Testis (tissue), 3 donors: ENCODE data around the gene UBE2QL1. TPM values are rescaled to one million over a fixed set of nuclear protein-coding genes. Genes with fewer than 3 reads are reported as not detected.
A peak's percentile ranks its signal among the peaks of the same experiment; 100 is the strongest.

Experiments
- DNase-seq: peaks from one replicate; pipeline ENCODE4 v3.0.0-alpha.2; 2019
- H3K27ac ChIP-seq, 2 donors: fragments of 200-600 bp; sonication (generic); one replicate each; pipeline ENCODE4 v1.5.1; 2019
- H3K27me3 ChIP-seq: fragments of 200-600 bp; sonication (generic); one replicate; pipeline ENCODE4 v1.5.1; 2019
- H3K36me3 ChIP-seq: fragments of 200-600 bp; sonication (generic); one replicate; pipeline ENCODE4 v1.5.1; 2017; ENCODE audit warnings: low read depth; ENCODE audit errors: missing control alignments
- H3K4me1 ChIP-seq: fragments of 200-600 bp; sonication (generic); one replicate; pipeline ENCODE4 v1.5.1; 2019
- H3K4me3 ChIP-seq, 2 donors: fragments of 200-600 bp; sonication (generic); one replicate each; pipeline ENCODE4 v1.5.1; 2017 to 2019
- H3K9me3 ChIP-seq: fragments of 200-600 bp; sonication (generic); one replicate; pipeline ENCODE4 v1.5.1; 2017
- CTCF ChIP-seq, 3 experiments: fragments of 450-650 bp in 2 of 3; fragments of 200-600 bp in 1 of 3; sonication (generic) in 1 of 3; IDR thresholded peaks; one replicate each; pipeline ENCODE4 v1.5.1; 2016 to 2019; ENCODE audit warnings: antibody characterized with exemption in 3 of 3, mild to moderate bottlenecking in 2 of 3, moderate library complexity in 1 of 3
- POLR2A ChIP-seq: fragments of 450-650 bp; IDR thresholded peaks from one replicate; pipeline ENCODE4 v1.6.1; 2017; ENCODE audit warnings: antibody characterized with exemption, mild to moderate bottlenecking, moderate library complexity
- WGBS, 2 donors: methylation state at CpG; one replicate each; pipeline ENCODE4 v1.1.5; 2018; 5-methylcytosine and 5-hydroxymethylcytosine counted together
- intact Hi-C: fragments of 100-400 bp; cut with DNase I; formaldehyde crosslinking; loops from one replicate; pipeline ENCODE4 v1.15.1; 2023; ENCODE audit warnings: low total_unique reads
- polyA plus RNA-seq: library from polyadenylated mRNA; stranded (reverse); fragments of 350-450 nt; fragmentation: Illumina TruSeq; extraction: RNeasy Lipid Tissue Mini Kit (QIAGEN cat#74804); gene quantifications from one replicate; pipeline ENCODE4 v1.2.3, GENCODE V29; 2014; ENCODE audit warnings: low read depth, low replicate concordance; ENCODE audit not compliant: insufficient read depth
- total RNA-seq, 2 donors: library from RNA; depleted of rRNA; stranded (reverse); fragments of >200 nt; gene quantifications; one replicate each; pipeline ENCODE4 v1.2.3, GENCODE V29; 2016

UBE2QL1 gene
- total and polyA plus RNA-seq, 3 donors from 2014 or later: 1.9 to 3.2 (median 2.0) TPM

DNA sequence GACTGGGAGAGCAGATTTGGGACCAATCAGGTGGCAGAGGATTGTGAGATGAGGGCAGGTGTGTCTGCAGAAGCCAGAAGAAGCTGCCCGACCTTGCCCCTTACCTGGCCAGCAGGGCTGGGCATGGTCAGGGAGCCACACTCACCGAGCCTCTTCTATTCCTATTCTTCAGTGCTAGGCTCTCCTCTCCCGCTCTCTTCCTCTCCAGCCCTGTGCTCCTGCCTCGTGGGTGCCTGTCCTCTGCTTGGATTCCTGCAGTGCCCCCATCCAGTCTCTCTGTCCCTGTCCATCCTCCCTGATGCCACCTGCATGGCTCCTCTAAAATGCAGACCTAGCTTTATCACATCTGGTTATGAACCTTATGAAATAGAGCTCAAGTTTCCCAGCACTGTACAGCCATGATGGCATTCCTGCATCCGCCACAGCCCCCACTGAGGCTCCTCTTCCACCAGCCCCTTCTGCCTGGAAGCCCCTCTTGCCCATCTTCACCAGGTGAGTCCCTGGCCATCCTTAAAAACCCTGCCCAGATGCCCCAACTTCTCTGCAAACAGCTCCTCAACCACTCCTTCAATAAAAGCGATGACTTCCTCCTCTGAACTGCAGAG is 8.2 kb downstream of the UBE2QL1 start:
- no peaks in the 10 kb centered on the region for H3K9me3 ChIP-seq
- no peak overlapping the region for H3K4me3 ChIP-seq
- H3K36me3 ChIP-seq: no peaks in the 10 kb centered on the region
- TF ChIP-seq POLR2A (no peak), CTCF (IDR thresholded peaks at IDR 0.05) (no peak)
- DNase-seq: no peak
- 85 to 93% methylated on average over 6 of the region's 6 CpGs for WGBS, 2 donors
- intact Hi-C loops: no loop called here
- H3K27me3 ChIP-seq: no peaks in the 10 kb centered on the region
- no peak overlapping the region for H3K27ac ChIP-seq
- H3K4me1 ChIP-seq: peaks cover 15% of the 10 kb centered on the region

- Histone ChIP-seq H3K27ac (no peak overlapping the region), H3K4me1 (peaks cover 15% of the 10 kb centered on the region), H3K27me3 (no peaks in the 10 kb centered on the region), H3K4me3 (no peak overlapping the region), H3K36me3 (no peaks in the 10 kb centered on the region), H3K9me3 (no peaks in the 10 kb centered on the region)
- no peak for DNase-seq
- intact Hi-C loops: no loop called here
- TF ChIP-seq POLR2A: no peak
- TF ChIP-seq CTCF (IDR thresholded peaks at IDR 0.05): no peak
- 87 to 93% methylated on average over 5 of the region's 5 CpGs for WGBS, 2 donors
Measured at GRCh38 chr5:6457592-6457991, 8.9 kb downstream of the UBE2QL1 start.

DNA sequence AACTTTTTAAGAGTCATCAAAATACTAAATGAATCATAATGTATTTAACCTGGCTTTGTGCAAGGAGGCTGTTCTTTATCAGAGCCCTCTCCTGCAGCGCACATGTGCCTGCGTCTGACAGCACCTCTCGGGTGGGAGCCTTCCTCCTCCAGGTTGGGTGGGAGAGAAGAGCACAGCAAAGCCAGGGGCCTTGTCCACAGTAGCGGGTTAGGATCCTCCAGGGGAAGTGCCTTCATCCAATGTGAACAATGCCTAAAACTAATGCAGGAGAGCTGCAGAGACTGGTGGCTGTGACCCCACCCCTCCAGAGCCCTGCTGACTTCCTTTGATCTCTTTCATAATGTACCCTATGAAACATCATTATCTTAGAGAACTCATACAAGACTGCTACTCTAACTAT is 10.2 kb downstream of the UBE2QL1 start:
- Histone ChIP-seq H3K4me3 (no peak overlapping the region), H3K4me1 (peaks cover 5% of the 10 kb centered on the region), H3K27ac (no peak overlapping the region), H3K36me3 (no peaks in the 10 kb centered on the region), H3K27me3 (no peaks in the 10 kb centered on the region), H3K9me3 (no peaks in the 10 kb centered on the region)
- TF ChIP-seq CTCF (IDR thresholded peaks at IDR 0.05): no peak
- TF ChIP-seq POLR2A: no peak
- 70 to 77% methylated on average over 4 of the region's 4 CpGs for WGBS, 2 donors
- intact Hi-C loops: no loop called here
- DNase-seq: peak; percentile 8

- TF ChIP-seq POLR2A: no peak
- no peak for DNase-seq
- intact Hi-C loops: no loop called here
- H3K4me3 ChIP-seq: no peak overlapping the region
- H3K9me3 ChIP-seq: no peaks in the 10 kb centered on the region
- H3K36me3 ChIP-seq: no peaks in the 10 kb centered on the region
- 62 to 77% methylated on average over 4 to 5 of the region's 5 CpGs for WGBS, 2 donors
- no peak overlapping the region for H3K27ac ChIP-seq
- H3K27me3 ChIP-seq: no peaks in the 10 kb centered on the region
- no peaks in the 10 kb centered on the region for H3K4me1 ChIP-seq
Measured at GRCh38 chr5:6459896-6460295, 11.2 kb downstream of the UBE2QL1 start.

DNA sequence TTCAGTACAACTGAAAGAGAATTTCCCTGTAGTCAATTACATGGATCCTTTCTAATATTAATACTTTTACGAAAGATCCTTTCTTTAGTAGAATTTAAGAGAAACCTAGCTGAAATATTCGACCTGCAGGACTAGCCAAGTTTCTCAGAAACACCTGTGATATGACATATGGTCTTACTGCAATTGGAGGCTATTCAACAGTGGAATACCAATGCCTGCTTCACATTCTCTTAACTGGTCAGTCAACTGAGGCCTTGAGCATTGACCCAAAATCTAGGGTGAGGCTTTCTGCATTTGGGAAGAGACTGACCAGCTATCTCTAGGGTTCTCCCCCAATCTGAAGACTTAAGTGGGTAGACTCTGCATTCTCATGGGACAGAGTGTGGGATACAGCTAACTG is 12.3 kb downstream of the UBE2QL1 start:
- no peak for DNase-seq
- no peaks in the 10 kb centered on the region for H3K36me3 ChIP-seq
- no peak overlapping the region for H3K27ac ChIP-seq
- no peaks in the 10 kb centered on the region for H3K9me3 ChIP-seq
- H3K4me3 ChIP-seq: no peak overlapping the region
- no peaks in the 10 kb centered on the region for H3K27me3 ChIP-seq
- intact Hi-C loops: no loop called here
- TF ChIP-seq CTCF (IDR thresholded peaks at IDR 0.05): no peak
- TF ChIP-seq POLR2A: no peak
- H3K4me1 ChIP-seq: no peaks in the 10 kb centered on the region
- 85 to 90% methylated on average over 2 of the region's 2 CpGs for WGBS, 2 donors
